Measurements from ENCODE around the gene WDFY4.

DNA sequence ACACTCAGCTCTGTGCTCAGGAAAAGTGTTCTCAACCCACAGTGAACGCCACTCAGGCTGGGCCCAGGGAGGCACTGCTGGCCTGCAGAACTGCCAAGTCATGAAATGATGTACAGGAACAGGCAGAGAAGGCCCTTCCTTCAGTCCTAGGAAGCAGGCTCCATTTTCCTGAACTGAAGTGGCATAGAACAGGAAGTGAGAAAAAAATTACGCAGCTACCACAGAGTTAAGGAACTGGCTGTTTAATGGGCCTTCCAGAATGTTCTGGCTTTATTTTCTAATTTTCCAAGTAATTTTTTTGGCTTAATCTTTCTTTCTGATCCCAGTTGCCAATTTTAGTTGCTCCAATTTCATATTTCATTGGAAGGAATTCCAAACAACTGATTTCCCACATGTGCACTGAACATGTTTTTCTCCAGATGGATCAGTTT, 215.7 kb downstream of the WDFY4 start:
- TF ChIP-seq EZH2 (IDR thresholded peaks at IDR 0.05): no peak
- TF ChIP-seq, protein P1, sequence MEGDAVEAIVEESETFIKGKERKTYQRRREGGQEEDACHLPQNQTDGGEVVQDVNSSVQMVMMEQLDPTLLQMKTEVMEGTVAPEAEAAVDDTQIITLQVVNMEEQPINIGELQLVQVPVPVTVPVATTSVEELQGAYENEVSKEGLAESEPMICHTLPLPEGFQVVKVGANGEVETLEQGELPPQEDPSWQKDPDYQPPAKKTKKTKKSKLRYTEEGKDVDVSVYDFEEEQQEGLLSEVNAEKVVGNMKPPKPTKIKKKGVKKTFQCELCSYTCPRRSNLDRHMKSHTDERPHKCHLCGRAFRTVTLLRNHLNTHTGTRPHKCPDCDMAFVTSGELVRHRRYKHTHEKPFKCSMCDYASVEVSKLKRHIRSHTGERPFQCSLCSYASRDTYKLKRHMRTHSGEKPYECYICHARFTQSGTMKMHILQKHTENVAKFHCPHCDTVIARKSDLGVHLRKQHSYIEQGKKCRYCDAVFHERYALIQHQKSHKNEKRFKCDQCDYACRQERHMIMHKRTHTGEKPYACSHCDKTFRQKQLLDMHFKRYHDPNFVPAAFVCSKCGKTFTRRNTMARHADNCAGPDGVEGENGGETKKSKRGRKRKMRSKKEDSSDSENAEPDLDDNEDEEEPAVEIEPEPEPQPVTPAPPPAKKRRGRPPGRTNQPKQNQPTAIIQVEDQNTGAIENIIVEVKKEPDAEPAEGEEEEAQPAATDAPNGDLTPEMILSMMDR (IDR thresholded peaks at IDR 0.05): no peak
